HEK293 (cell line): ENCODE measurements around the gene VIPR2.

Source experiments
- CTCF ChIA-PET: fragments of 350-600 bp; formaldehyde crosslinking; extraction: SDS; loops from one replicate; lab custom pipeline; 2021; ENCODE audit warnings: antibody characterized with exemption; lab: Yijun Ruan, JAX
- POLR2A ChIA-PET: fragments of 300-600 bp; formaldehyde crosslinking; extraction: SDS; loops from one replicate; lab custom pipeline; 2020; ENCODE audit warnings: antibody characterized with exemption, inconsistent platforms; lab: Yijun Ruan, JAX
- H3K27ac ChIP-seq: fragments of 200-500 bp; sonication (Bioruptor generic); 2 replicates; pipeline ENCODE4 v1.5.1; 2014; ENCODE audit warnings: low read depth, low read length, control low read depth, inconsistent platforms; ENCODE audit errors: extremely low read depth
- H3K36me3 ChIP-seq, 2 experiments: fragments of 200-500 bp in 1 of 2; sonication (Bioruptor generic) in 1 of 2; 1 replicate in 1 of 2; 2 replicates in 1 of 2; pipeline ENCODE4 v1.5.1; 2014 to 2017; ENCODE audit warnings: inconsistent platforms in 2 of 2, low read length in 2 of 2; ENCODE audit not compliant: control insufficient read depth in 2 of 2, insufficient read depth in 1 of 2
- H3K4me1 ChIP-seq: fragments of 200-500 bp; sonication (Bioruptor generic); 2 replicates; pipeline ENCODE4 v1.5.1; 2014; ENCODE audit warnings: mild to moderate bottlenecking, low read length, inconsistent platforms; ENCODE audit not compliant: control insufficient read depth, insufficient read depth
- H3K4me3 ChIP-seq: 2 replicates; pipeline ENCODE4 v1.5.1; 2011; ENCODE audit warnings: low read depth, mild to moderate bottlenecking, control low read depth, low read length, moderate library complexity
- H3K9me3 ChIP-seq: fragments of 200-500 bp; sonication (Bioruptor generic); 2 replicates; pipeline ENCODE4 v1.5.1; 2014; ENCODE audit warnings: low read depth, low read length, inconsistent platforms; ENCODE audit not compliant: control insufficient read depth, insufficient read depth
- HOXA7 ChIP-seq: sonication (generic); formaldehyde crosslinking; IDR thresholded peaks from 2 replicates; pipeline ENCODE4 v1.8.1; 2022; ENCODE audit warnings: missing genetic modification reagents, borderline replicate concordance
- HOXD13 ChIP-seq: sonication (generic); formaldehyde crosslinking; IDR thresholded peaks from 2 replicates; pipeline ENCODE4 v1.8.0; 2022; ENCODE audit warnings: missing genetic modification reagents, borderline replicate concordance
- KLF10 ChIP-seq: fragments of 450-650 bp; IDR thresholded peaks from 2 replicates; pipeline ENCODE4 v1.5.1; 2018; ENCODE audit warnings: missing biosample characterization, mild to moderate bottlenecking, missing genetic modification characterization
- KLF8 ChIP-seq: fragments of 450-650 bp; formaldehyde crosslinking; IDR thresholded peaks from 2 replicates; pipeline ENCODE4 v1.5.1; 2016; ENCODE audit warnings: missing biosample characterization, missing genetic modification characterization
- KLF9 ChIP-seq: fragments of 450-650 bp; formaldehyde crosslinking; IDR thresholded peaks from 2 replicates; pipeline ENCODE4 v1.5.1; 2016; ENCODE audit warnings: missing biosample characterization, missing genetic modification characterization, low read depth
- SCRT1 ChIP-seq: fragments of 450-650 bp; formaldehyde crosslinking; IDR thresholded peaks from 2 replicates; pipeline ENCODE4 v1.5.1; 2016; ENCODE audit warnings: missing biosample characterization, missing genetic modification characterization, borderline replicate concordance
- SETDB1 ChIP-seq: IDR thresholded peaks from one replicate; pipeline ENCODE4 v1.6.1; 2017; ENCODE audit warnings: mild to moderate bottlenecking, low read length, moderate library complexity, mixed read lengths; ENCODE audit not compliant: insufficient read length
- SP7 ChIP-seq: fragments of 450-650 bp; formaldehyde crosslinking; IDR thresholded peaks from 2 replicates; pipeline ENCODE4 v1.5.1; 2016; ENCODE audit warnings: missing biosample characterization, missing genetic modification characterization
- TCF7L2 ChIP-seq: IDR thresholded peaks from 2 replicates; pipeline ENCODE4 v1.6.1; 2011; ENCODE audit warnings: low read depth, mild to moderate bottlenecking, inconsistent platforms, low read length, moderate library complexity, borderline replicate concordance
- ZFP3 ChIP-seq: fragments of 450-650 bp; formaldehyde crosslinking; IDR thresholded peaks from 2 replicates; pipeline ENCODE4 v1.5.1; 2016; ENCODE audit warnings: low read depth, missing biosample characterization, missing genetic modification characterization
- ZNF112 ChIP-seq: fragments of 450-650 bp; formaldehyde crosslinking; IDR thresholded peaks from 2 replicates; pipeline ENCODE4 v1.5.0; 2017; ENCODE audit warnings: missing biosample characterization, missing genetic modification characterization
- ZNF16 ChIP-seq: fragments of 450-650 bp; formaldehyde crosslinking; IDR thresholded peaks from 2 replicates; pipeline ENCODE4 v1.5.1; 2016; ENCODE audit warnings: low read depth, missing biosample characterization, missing genetic modification characterization
- ZNF248 ChIP-seq: fragments of 450-650 bp; formaldehyde crosslinking; IDR thresholded peaks from 2 replicates; pipeline ENCODE4 v1.5.1; 2017; ENCODE audit warnings: missing biosample characterization, missing genetic modification characterization
- ZNF324 ChIP-seq: fragments of 450-650 bp; formaldehyde crosslinking; IDR thresholded peaks from 2 replicates; pipeline ENCODE4 v1.5.1; 2016; ENCODE audit warnings: missing biosample characterization, missing genetic modification characterization
- ZNF341 ChIP-seq: fragments of 450-650 bp; formaldehyde crosslinking; IDR thresholded peaks from 2 replicates; pipeline ENCODE4; 2016; ENCODE audit warnings: low read depth, missing biosample characterization, missing genetic modification characterization
- ZNF350 ChIP-seq: fragments of 450-650 bp; formaldehyde crosslinking; IDR thresholded peaks from 2 replicates; pipeline ENCODE4 v1.5.0; 2017; ENCODE audit warnings: missing biosample characterization, mild to moderate bottlenecking, missing genetic modification characterization
- ZNF366 ChIP-seq: fragments of 450-650 bp; formaldehyde crosslinking; conservative IDR thresholded peaks from 2 replicates; pipeline ENCODE4 v1.5.1; 2016; ENCODE audit warnings: missing biosample characterization, missing genetic modification characterization
- ZNF48 ChIP-seq: fragments of 450-650 bp; formaldehyde crosslinking; IDR thresholded peaks from 2 replicates; pipeline ENCODE4 v1.5.1; 2016; ENCODE audit warnings: missing biosample characterization, missing genetic modification characterization
- ZNF544 ChIP-seq: fragments of 450-650 bp; formaldehyde crosslinking; IDR thresholded peaks from 2 replicates; pipeline ENCODE4 v1.5.0; 2017; ENCODE audit warnings: missing biosample characterization, missing genetic modification characterization
- ZNF549 ChIP-seq: fragments of 450-650 bp; IDR thresholded peaks from 2 replicates; pipeline ENCODE4 v1.5.1; 2018; ENCODE audit warnings: missing biosample characterization, missing genetic modification characterization, mild to moderate bottlenecking, inconsistent platforms, moderate library complexity
- TF ChIP-seq, protein P1 (sequence below): fragments of 450-650 bp; formaldehyde crosslinking; conservative IDR thresholded peaks from 2 replicates; pipeline ENCODE4 v1.5.1; 2016; ENCODE audit warnings: low read depth, missing biosample characterization, missing genetic modification characterization
- TF ChIP-seq, protein P2 (sequence below): fragments of 450-650 bp; formaldehyde crosslinking; IDR thresholded peaks from 2 replicates; pipeline ENCODE4 v1.5.1; 2016; ENCODE audit warnings: missing biosample characterization, missing genetic modification characterization

Gene VIPR2

DNA sequence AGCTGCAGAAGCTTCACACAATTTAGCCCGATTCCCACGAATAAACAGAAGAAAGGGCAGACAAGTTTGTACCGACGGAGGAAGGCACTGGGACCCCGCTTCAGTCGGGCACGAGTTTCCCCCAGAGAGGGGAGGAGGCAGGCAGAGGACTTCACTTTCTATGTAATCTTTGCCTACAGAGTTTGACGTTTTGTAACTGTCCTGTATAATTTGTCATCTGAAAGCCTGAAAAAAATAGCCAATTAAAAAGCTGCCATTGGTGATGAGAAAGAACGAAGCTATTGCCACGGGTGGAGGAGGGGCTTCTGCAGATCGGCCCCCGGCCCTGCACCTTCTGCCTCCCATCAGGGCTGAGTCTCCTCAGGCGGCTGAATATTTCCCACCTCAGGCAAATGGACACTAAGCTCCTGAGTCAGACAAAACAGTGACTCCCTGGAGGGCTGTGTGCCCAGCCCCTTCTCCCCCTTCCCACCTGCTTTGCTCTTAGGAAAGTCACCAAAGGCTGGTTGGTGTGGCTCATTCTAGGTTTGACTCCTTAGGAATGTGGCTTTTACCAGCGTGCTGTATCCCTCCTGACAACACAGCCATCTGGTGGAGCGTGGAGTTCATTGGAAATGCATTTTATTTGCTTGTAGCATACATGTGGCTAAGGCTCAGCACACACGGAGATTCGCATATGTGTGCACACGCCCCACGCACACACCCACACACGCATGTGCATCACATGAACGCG is 117.4 kb downstream of the VIPR2 start:
- H3K27ac ChIP-seq, result no peak overlapping the region
- TF ChIP-seq ZNF350 (tag by site-specific recombination), result no peak
- TF ChIP-seq SCRT1 (tag by site-specific recombination), result no peak
- no peaks in the 10 kb centered on the region for H3K4me1 ChIP-seq
- CTCF ChIA-PET, result interaction anchor here (0.6 kb wide), 1 partner anchor 442 kb away, joined by 3 read pairs; no protein-coding TSS in a partner anchor
- POLR2A ChIA-PET, result interaction anchor here (0.6 to 1.3 kb wide), 2 partner anchors 13 to 314 kb away, joined by 3 to 5 read pairs; no protein-coding TSS in a partner anchor
- H3K9me3 ChIP-seq, result no peaks in the 10 kb centered on the region
- no peaks in the 10 kb centered on the region for H3K36me3 ChIP-seq
- H3K4me3 ChIP-seq, result no peak overlapping the region

DNA sequence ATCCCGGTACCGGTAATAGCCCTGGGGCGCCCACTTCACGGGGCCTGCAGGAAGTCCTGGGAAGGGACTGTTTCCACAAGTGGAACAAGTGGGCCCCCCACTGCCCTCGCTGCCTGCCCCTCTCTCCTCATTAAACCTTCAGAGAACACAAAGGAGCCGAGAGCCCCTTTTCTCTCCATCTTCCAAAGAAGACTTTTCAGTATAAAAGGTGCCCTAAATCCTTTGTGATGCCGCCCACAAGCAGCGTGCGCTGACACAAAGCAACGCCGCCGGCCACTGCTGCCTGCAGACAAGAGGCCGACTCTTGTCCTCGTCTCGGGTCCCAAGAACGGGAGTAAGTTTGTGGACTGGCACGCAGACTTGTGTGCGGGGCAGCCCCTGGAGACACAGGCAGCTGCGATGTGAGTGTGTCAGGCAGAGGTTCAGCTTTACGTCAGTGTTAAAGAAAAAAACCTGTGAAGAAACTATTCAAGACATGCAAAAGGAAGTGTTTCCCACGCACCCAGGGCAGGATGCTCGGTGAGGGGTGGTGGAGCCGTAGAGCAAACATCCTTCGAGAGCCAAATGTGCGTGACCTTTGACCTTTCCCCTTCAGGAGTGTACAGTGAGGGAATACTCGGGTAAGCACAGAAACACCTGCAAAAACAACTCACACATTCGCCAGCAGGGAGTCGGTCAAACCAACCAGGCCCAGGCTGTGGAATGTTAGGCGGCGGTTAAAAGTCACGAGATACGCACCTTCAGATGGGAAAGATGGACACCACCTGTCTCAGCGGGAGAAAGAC is 118.2 kb downstream of the VIPR2 start:
- Histone ChIP-seq H3K9me3 (no peaks in the 10 kb centered on the region), H3K4me1 (no peaks in the 10 kb centered on the region), H3K36me3 (no peaks in the 10 kb centered on the region), H3K4me3 (no peak overlapping the region), H3K27ac (no peak overlapping the region)
- CTCF ChIA-PET, result interaction anchor here (0.6 kb wide), 2 partner anchors 293 to 441 kb away, joined by 3 read pairs; no protein-coding TSS in a partner anchor
- POLR2A ChIA-PET, result interaction anchor here (1.3 kb wide), 1 partner anchor 12 kb away, joined by 5 read pairs; no protein-coding TSS in a partner anchor
- TF ChIP-seq ZNF248 (tag by site-specific recombination) (no peak), HOXA7 (CRISPR knock-in tag) (no peak), SP7 (tag by site-specific recombination) (no peak), ZNF544 (tag by site-specific recombination) (no peak), HOXD13 (no peak), ZNF48 (tag by site-specific recombination) (no peak), ZNF366 (tag by site-specific recombination) (no peak), KLF10 (tag by site-specific recombination) (no peak), ZNF549 (tag by site-specific recombination) (no peak), TCF7L2 (no peak), KLF9 (tag by site-specific recombination) (no peak), ZNF341 (tag by site-specific recombination) (no peak), ZNF112 (tag by site-specific recombination) (no peak), ZNF324 (tag by site-specific recombination) (no peak), KLF8 (tag by site-specific recombination) (no peak), SETDB1 (no peak), ZNF16 (no peak), ZFP3 (no peak)
- TF ChIP-seq, protein P1, sequence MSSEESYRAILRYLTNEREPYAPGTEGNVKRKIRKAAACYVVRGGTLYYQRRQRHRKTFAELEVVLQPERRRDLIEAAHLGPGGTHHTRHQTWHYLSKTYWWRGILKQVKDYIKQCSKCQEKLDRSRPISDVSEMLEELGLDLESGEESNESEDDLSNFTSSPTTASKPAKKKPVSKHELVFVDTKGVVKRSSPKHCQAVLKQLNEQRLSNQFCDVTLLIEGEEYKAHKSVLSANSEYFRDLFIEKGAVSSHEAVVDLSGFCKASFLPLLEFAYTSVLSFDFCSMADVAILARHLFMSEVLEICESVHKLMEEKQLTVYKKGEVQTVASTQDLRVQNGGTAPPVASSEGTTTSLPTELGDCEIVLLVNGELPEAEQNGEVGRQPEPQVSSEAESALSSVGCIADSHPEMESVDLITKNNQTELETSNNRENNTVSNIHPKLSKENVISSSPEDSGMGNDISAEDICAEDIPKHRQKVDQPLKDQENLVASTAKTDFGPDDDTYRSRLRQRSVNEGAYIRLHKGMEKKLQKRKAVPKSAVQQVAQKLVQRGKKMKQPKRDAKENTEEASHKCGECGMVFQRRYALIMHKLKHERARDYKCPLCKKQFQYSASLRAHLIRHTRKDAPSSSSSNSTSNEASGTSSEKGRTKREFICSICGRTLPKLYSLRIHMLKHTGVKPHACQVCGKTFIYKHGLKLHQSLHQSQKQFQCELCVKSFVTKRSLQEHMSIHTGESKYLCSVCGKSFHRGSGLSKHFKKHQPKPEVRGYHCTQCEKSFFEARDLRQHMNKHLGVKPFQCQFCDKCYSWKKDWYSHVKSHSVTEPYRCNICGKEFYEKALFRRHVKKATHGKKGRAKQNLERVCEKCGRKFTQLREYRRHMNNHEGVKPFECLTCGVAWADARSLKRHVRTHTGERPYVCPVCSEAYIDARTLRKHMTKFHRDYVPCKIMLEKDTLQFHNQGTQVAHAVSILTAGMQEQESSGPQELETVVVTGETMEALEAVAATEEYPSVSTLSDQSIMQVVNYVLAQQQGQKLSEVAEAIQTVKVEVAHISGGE, result no peak
- TF ChIP-seq, protein P2, sequence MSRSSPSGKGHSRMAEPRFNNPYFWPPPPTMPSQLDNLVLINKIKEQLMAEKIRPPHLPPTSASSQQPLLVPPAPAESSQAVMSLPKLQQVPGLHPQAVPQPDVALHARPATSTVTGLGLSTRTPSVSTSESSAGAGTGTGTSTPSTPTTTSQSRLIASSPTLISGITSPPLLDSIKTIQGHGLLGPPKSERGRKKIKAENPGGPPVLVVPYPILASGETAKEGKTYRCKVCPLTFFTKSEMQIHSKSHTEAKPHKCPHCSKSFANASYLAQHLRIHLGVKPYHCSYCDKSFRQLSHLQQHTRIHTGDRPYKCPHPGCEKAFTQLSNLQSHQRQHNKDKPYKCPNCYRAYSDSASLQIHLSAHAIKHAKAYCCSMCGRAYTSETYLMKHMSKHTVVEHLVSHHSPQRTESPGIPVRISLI (tag by site-specific recombination), result no peak
